OCI-LY7 (cell line): ENCODE data around the gene PEX10. TPM values are rescaled to one million over a fixed set of nuclear protein-coding genes. Genes with fewer than 3 reads are reported as not detected.

Experiments used
- BruUV-seq: library from RNA; stranded (reverse); fragments of 400-500 nt; replicated peaks from 2 replicates; lab custom pipeline; 2021; lab: Mats Ljungman, UMichigan
- CTCF ChIA-PET: fragments of 300-600 bp; sonication (Branson Sonifier 250); formaldehyde crosslinking; loops from one replicate; lab custom pipeline; 2022; ENCODE audit warnings: antibody characterized with exemption; ENCODE audit not compliant: unreplicated experiment; lab: Charles Lee
- POLR2A ChIA-PET: fragments of 300-600 bp; sonication (Branson Sonifier 250); formaldehyde crosslinking; loops from one replicate; lab custom pipeline; 2022; ENCODE audit warnings: antibody characterized with exemption; lab: Charles Lee
- DNase-seq: peaks from one replicate; pipeline ENCODE4 v3.0.0-alpha.2; 2015; ENCODE audit warnings: low spot score
- H2AFZ ChIP-seq: fragments of 200-600 bp; sonication (generic), shearing (Covaris generic); 2 replicates; pipeline ENCODE4 v1.6.1; 2014; ENCODE audit warnings: mild to moderate bottlenecking, antibody characterized with exemption, low read length, moderate library complexity
- H3K27ac ChIP-seq: fragments of 200-600 bp; sonication (generic); 2 replicates; pipeline ENCODE4 v1.5.1; 2014; ENCODE audit warnings: mixed run types, low read depth, mild to moderate bottlenecking, moderate library complexity, low read length, inconsistent platforms; ENCODE audit not compliant: poor library complexity, severe bottlenecking
- H3K36me3 ChIP-seq: fragments of 200-600 bp; sonication (generic); 2 replicates; pipeline ENCODE4 v1.6.1; 2014; ENCODE audit warnings: mild to moderate bottlenecking, antibody characterized with exemption, low read length, moderate library complexity, mixed read lengths; ENCODE audit not compliant: insufficient read depth
- H3K4me1 ChIP-seq: fragments of 200-600 bp; sonication (generic); 2 replicates; pipeline ENCODE4 v1.5.1; 2014; ENCODE audit warnings: mild to moderate bottlenecking, low read length; ENCODE audit not compliant: insufficient read depth, poor library complexity, severe bottlenecking
- H3K4me2 ChIP-seq: fragments of 200-600 bp; sonication (generic); 2 replicates; pipeline ENCODE4 v1.6.1; 2014; ENCODE audit warnings: mild to moderate bottlenecking, low read length
- H3K4me3 ChIP-seq: fragments of 200-600 bp; sonication (generic); 2 replicates; pipeline ENCODE4 v1.5.1; 2014; ENCODE audit warnings: mild to moderate bottlenecking, low read depth, low read length; ENCODE audit not compliant: poor library complexity, severe bottlenecking
- H3K79me2 ChIP-seq: fragments of 200-600 bp; sonication (generic); 2 replicates; pipeline ENCODE4 v1.6.1; 2016; ENCODE audit warnings: low read depth, mild to moderate bottlenecking, low read length, moderate library complexity, mixed read lengths; ENCODE audit not compliant: insufficient read depth
- H3K9me2 ChIP-seq: fragments of 200-600 bp; sonication (generic); 2 replicates; pipeline ENCODE4 v1.6.1; 2016; ENCODE audit warnings: mild to moderate bottlenecking, low read length, mixed read lengths; ENCODE audit not compliant: insufficient read depth
- H3K9me3 ChIP-seq: fragments of 200-600 bp; sonication (generic); 2 replicates; pipeline ENCODE4 v1.6.1; 2014; ENCODE audit warnings: mild to moderate bottlenecking, mixed run types, low read length, mixed read lengths
- H4K20me1 ChIP-seq: fragments of 200-600 bp; sonication (generic); 2 replicates; pipeline ENCODE4 v1.6.1; 2014; ENCODE audit warnings: mild to moderate bottlenecking, antibody characterized with exemption, low read length, moderate library complexity, mixed read lengths; ENCODE audit not compliant: insufficient read depth
- CTCF ChIP-seq: fragments of 200-600 bp; sonication (generic); conservative IDR thresholded peaks from 2 replicates; pipeline ENCODE4 v1.5.1; 2014; ENCODE audit warnings: mild to moderate bottlenecking, antibody characterized with exemption, low read length, moderate library complexity, mixed read lengths
- EZH2phosphoT487 ChIP-seq: fragments of 200-600 bp; sonication (generic); IDR thresholded peaks from 2 replicates; pipeline ENCODE4 v1.6.1; 2018; ENCODE audit warnings: low read depth, borderline replicate concordance, mild to moderate bottlenecking, mixed run types, antibody characterized with exemption, low read length, moderate library complexity, mixed read lengths
- intact Hi-C: fragments of 100-400 bp; cut with micrococcal nuclease; formaldehyde crosslinking; loops from one replicate; pipeline ENCODE4 v1.10.0; 2022; ENCODE audit not compliant: unreplicated experiment
- total RNA-seq, 2 experiments: library from RNA; depleted of rRNA in 1 of 2; stranded (reverse); fragments of >200 nt in 1 of 2; shearing (Covaris generic) in 1 of 2; gene quantifications; 2 replicates each; pipeline ENCODE4 v1.2.3, GENCODE V29; 2014 to 2022

PEX10 gene
- total RNA-seq, 2 experiments from 2014 or later = 23.3 to 24.5 TPM

- intact Hi-C loops = no loop called here
- DNase-seq = no peak
- Histone ChIP-seq H3K27ac (no peak overlapping the region), H3K9me3 (no peaks in the 10 kb centered on the region), H3K79me2 (peaks cover 38% of the 10 kb centered on the region), H3K4me1 (peaks cover 24% of the 10 kb centered on the region), H2AFZ (no peak overlapping the region), H3K4me3 (no peak overlapping the region), H3K4me2 (no peak overlapping the region), H3K9me2 (no peaks in the 10 kb centered on the region), H3K36me3 (peaks cover 74% of the 10 kb centered on the region), H4K20me1 (peaks cover 5% of the 10 kb centered on the region; the same call in 1 of the 2 replicates)
- POLR2A ChIA-PET = no interaction called here
- CTCF ChIA-PET = no interaction called here
- BruUV-seq = no TSS peak
- no peak for TF ChIP-seq EZH2phosphoT487
- no peak for TF ChIP-seq CTCF
These were observed 17.1 kb downstream of the PEX10 start for GRCh38 chr1:2395245-2395644.

- no peak overlapping the region for H3K27ac ChIP-seq
- CTCF ChIA-PET = no interaction called here
- no peak overlapping the region for H2AFZ ChIP-seq
- intact Hi-C loops = no loop called here
- H3K4me3 ChIP-seq = no peak overlapping the region
- H3K9me2 ChIP-seq = no peaks in the 10 kb centered on the region
- TF ChIP-seq EZH2phosphoT487 (no peak), CTCF (no peak)
- H3K4me1 ChIP-seq = peaks cover 29% of the 10 kb centered on the region
- no TSS peak for BruUV-seq
- no peaks in the 10 kb centered on the region for H3K9me3 ChIP-seq
- H3K79me2 ChIP-seq = peaks cover 38% of the 10 kb centered on the region
- H3K36me3 ChIP-seq = peaks cover 69% of the 10 kb centered on the region
- H3K4me2 ChIP-seq = no peak overlapping the region
- POLR2A ChIA-PET = no interaction called here
- H4K20me1 ChIP-seq = peaks cover 5% of the 10 kb centered on the region; the same call in 1 of the 2 replicates
- no peak for DNase-seq
These were observed 17.6 kb downstream of the PEX10 start for GRCh38 chr1:2394761-2395160.

- Histone ChIP-seq H3K79me2 (peaks cover 38% of the 10 kb centered on the region), H3K4me2 (peak overlapping the region; percentile 29; the same call in 1 of the 2 replicates), H3K4me3 (no peak overlapping the region), H3K9me3 (no peaks in the 10 kb centered on the region), H3K36me3 (peaks cover 64% of the 10 kb centered on the region), H4K20me1 (peaks cover 5% of the 10 kb centered on the region; the same call in 1 of the 2 replicates), H3K27ac (no peak overlapping the region), H3K9me2 (no peaks in the 10 kb centered on the region), H2AFZ (no peak overlapping the region), H3K4me1 (peaks cover 34% of the 10 kb centered on the region)
- TF ChIP-seq EZH2phosphoT487 (no peak), CTCF (no peak)
- intact Hi-C loops = no loop called here
- no peak for DNase-seq
- ChIA-PET CTCF (no interaction called here), POLR2A (no interaction called here)
- BruUV-seq = no TSS peak
These were observed 18.1 kb downstream of the PEX10 start for GRCh38 chr1:2394220-2394619.
